Measurements from ENCODE around the gene SLC6A1.

DNA sequence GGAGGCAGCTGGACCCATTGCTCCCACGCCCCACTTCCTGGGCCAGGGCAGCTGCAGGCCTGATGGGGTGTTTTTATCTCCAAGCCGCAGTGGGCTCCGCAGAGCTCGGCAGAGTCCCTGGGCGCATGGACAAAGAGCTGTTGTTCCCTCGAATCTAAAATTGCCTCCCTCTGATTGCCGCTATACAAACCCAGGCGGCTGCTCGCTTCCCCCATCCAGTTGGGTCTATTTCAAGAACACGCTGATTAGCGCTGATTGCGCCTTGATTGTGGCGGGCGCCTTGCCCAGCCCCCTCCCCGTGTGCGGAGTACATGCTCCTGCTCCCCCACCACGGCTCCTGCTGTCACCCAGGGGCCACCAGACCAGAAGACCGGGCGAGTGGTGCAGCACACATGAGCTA lies 43.4 kb upstream of the SLC6A1 start:
- TF ChIP-seq, protein P1, sequence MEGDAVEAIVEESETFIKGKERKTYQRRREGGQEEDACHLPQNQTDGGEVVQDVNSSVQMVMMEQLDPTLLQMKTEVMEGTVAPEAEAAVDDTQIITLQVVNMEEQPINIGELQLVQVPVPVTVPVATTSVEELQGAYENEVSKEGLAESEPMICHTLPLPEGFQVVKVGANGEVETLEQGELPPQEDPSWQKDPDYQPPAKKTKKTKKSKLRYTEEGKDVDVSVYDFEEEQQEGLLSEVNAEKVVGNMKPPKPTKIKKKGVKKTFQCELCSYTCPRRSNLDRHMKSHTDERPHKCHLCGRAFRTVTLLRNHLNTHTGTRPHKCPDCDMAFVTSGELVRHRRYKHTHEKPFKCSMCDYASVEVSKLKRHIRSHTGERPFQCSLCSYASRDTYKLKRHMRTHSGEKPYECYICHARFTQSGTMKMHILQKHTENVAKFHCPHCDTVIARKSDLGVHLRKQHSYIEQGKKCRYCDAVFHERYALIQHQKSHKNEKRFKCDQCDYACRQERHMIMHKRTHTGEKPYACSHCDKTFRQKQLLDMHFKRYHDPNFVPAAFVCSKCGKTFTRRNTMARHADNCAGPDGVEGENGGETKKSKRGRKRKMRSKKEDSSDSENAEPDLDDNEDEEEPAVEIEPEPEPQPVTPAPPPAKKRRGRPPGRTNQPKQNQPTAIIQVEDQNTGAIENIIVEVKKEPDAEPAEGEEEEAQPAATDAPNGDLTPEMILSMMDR (conservative IDR thresholded peaks at IDR 0.05; ENCODE audit: low read length): no peak
- no peak for TF ChIP-seq EZH2phosphoT487 (IDR thresholded peaks at IDR 0.05; ENCODE audit: borderline replicate concordance, low read depth, low read length)
